ENCODE results near the gene CLTA. TPM values are rescaled to one million over a fixed set of nuclear protein-coding genes. Genes with fewer than 3 reads are reported as not detected.
A peak's percentile ranks its signal among the peaks of the same experiment; 100 is the strongest.

Gene CLTA
- total RNA-seq, 1 donor from 2014 or later: 60.4 TPM

DNA sequence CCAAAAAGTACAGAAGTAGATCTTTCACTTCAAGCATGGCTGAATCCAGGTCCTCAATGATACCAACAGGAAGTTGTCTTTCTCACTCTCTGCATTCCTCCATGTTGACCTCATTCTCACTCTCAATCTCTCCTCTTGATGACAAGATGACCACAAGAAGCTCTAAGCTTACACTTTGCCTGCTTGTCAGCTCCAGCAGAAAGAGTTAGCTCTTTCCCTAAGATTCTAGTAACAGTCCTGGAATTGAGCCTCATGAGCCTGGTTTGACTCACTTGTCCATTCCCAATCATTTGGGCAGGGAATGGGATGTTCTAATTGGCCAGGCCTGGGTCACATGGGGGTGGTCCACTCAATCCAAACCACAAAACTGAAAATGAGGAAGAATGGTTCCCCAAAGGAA lies 3.3 kb upstream of the CLTA start:
- Histone ChIP-seq H3K36me3 (no peaks in the 10 kb centered on the region), H3K27me3 (ENCODE audit: low read depth) (no peaks in the 10 kb centered on the region), H3K27ac (replicated peaks) (no peak overlapping the region), H3K9me3 (replicated peaks) (no peaks in the 10 kb centered on the region), H3K4me1 (peaks cover 25% of the 10 kb centered on the region), H3K4me3 (no peak overlapping the region)
- intact Hi-C loops (cut with micrococcal nuclease): no loop called here
- TF ChIP-seq, protein P1, sequence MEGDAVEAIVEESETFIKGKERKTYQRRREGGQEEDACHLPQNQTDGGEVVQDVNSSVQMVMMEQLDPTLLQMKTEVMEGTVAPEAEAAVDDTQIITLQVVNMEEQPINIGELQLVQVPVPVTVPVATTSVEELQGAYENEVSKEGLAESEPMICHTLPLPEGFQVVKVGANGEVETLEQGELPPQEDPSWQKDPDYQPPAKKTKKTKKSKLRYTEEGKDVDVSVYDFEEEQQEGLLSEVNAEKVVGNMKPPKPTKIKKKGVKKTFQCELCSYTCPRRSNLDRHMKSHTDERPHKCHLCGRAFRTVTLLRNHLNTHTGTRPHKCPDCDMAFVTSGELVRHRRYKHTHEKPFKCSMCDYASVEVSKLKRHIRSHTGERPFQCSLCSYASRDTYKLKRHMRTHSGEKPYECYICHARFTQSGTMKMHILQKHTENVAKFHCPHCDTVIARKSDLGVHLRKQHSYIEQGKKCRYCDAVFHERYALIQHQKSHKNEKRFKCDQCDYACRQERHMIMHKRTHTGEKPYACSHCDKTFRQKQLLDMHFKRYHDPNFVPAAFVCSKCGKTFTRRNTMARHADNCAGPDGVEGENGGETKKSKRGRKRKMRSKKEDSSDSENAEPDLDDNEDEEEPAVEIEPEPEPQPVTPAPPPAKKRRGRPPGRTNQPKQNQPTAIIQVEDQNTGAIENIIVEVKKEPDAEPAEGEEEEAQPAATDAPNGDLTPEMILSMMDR (IDR thresholded peaks at IDR 0.05; ENCODE audit: borderline replicate concordance): no peak
- no peak for DNase-seq

DNA sequence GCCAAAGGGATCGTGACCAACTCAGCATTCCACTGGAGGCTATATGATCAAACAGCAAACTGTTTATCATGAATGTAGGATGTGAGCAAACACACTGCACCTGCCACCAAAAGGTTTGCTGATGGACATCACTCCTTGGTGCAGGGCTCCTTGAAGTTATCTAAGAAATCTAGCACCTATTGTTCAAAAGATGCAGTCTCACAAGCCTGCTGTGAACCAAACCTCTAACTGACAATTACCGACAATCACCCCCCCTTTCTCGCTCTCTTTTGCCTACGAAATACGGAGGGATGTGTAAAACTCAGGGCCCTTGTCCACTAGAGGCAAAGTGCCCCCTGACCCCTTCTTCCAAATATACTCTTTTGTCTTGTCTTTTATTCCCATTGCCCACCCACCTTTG lies 2.5 kb upstream of the CLTA start:
- H3K4me1 ChIP-seq: peaks cover 33% of the 10 kb centered on the region
- H3K36me3 ChIP-seq: no peaks in the 10 kb centered on the region
- no peaks in the 10 kb centered on the region for H3K27me3 ChIP-seq (ENCODE audit: low read depth)
- TF ChIP-seq, protein P1 (IDR thresholded peaks at IDR 0.05; ENCODE audit: borderline replicate concordance): no peak
- intact Hi-C loops (cut with micrococcal nuclease): no loop called here
- no peak for DNase-seq
- H3K9me3 ChIP-seq (replicated peaks): no peaks in the 10 kb centered on the region
- no peak overlapping the region for H3K4me3 ChIP-seq
- H3K27ac ChIP-seq (replicated peaks): no peak overlapping the region

DNA sequence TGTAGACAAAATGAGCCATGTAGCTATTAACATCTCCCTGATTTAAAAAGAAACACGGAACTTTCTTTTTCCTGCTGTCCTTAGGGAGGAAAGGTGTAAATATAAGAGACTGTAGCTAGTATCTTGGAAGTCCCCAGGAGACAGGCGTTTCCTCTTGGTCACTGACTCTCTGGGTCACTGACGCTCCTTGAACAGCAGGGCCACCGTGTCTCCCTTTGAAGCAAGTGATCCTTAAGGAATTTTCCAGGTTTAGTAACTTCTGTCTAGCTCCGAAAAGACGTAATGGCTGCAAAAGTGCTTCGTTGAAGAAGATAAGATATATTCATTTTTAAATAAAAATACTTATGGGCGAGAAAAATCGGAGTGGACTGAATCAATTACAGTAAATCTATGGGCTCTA lies 745 bp upstream of the CLTA start:
- TF ChIP-seq, protein P1 (IDR thresholded peaks at IDR 0.05; ENCODE audit: borderline replicate concordance): no peak
- intact Hi-C loops (cut with micrococcal nuclease): no loop called here
- DNase-seq: no peak
- no peaks in the 10 kb centered on the region for H3K9me3 ChIP-seq (replicated peaks)
- peak overlapping the region; percentile 89 for H3K27ac ChIP-seq (replicated peaks)
- no peaks in the 10 kb centered on the region for H3K27me3 ChIP-seq (ENCODE audit: low read depth)
- peaks cover 50% of the 10 kb centered on the region for H3K4me1 ChIP-seq
- no peaks in the 10 kb centered on the region for H3K36me3 ChIP-seq
- H3K4me3 ChIP-seq: peak overlapping the region; percentile 80

DNA sequence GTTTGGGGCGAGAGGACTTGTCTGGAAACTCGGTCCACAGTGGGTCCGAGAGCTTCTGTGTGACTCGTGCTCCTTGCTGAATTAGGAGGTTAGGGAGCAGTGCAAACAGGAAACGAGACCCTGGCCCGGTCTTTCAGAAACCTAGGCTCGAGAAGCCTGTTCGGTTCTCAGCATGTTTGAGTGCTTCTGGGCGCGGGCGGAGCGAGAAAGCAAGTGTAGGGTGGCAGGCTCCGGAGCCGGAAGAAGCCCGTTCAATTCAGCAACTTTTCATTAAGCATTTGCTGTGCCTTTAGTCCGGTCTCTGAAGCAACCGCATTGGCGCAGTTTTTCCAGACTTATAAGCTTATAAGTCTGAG lies 547 bp downstream of the CLTA start:
- Histone ChIP-seq H3K4me3 (peak overlapping the region; percentile 80), H3K27ac (replicated peaks) (peak overlapping the region; percentile 89), H3K36me3 (peaks cover 7% of the 10 kb centered on the region), H3K9me3 (replicated peaks) (no peaks in the 10 kb centered on the region), H3K4me1 (peaks cover 50% of the 10 kb centered on the region), H3K27me3 (ENCODE audit: low read depth) (no peaks in the 10 kb centered on the region)
- TF ChIP-seq, protein P1 (IDR thresholded peaks at IDR 0.05; ENCODE audit: borderline replicate concordance): no peak
- peak; percentile 41 for DNase-seq
- intact Hi-C loops (cut with micrococcal nuclease): no loop called here

DNA sequence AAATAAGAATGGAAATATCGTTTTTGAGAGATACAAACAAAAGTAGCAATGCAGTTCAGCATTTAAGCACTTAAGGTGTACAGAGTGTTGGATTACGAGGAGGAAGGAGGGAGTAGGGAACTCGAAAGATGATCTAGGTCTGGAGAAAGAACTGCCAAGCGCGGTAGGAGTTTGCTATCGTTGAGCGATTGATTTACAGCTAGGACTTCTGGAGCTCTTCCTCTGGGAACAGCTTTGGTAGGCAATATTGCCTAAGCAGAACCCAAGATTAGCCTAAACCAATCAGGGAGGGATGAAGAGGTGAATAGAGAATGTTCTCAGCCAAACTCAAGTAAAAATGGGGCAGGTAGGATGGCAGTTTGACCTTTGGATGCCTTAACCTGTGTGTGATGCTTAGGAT lies 965 bp downstream of the CLTA start:
- peak overlapping the region; percentile 89 for H3K27ac ChIP-seq (replicated peaks)
- no peaks in the 10 kb centered on the region for H3K9me3 ChIP-seq (replicated peaks)
- H3K4me1 ChIP-seq: peaks cover 50% of the 10 kb centered on the region
- no peaks in the 10 kb centered on the region for H3K27me3 ChIP-seq (ENCODE audit: low read depth)
- peak overlapping the region; percentile 80 for H3K4me3 ChIP-seq
- peaks cover 7% of the 10 kb centered on the region for H3K36me3 ChIP-seq
- TF ChIP-seq, protein P1 (IDR thresholded peaks at IDR 0.05; ENCODE audit: borderline replicate concordance): no peak
- DNase-seq: no peak
- intact Hi-C loops (cut with micrococcal nuclease): no loop called here

DNA sequence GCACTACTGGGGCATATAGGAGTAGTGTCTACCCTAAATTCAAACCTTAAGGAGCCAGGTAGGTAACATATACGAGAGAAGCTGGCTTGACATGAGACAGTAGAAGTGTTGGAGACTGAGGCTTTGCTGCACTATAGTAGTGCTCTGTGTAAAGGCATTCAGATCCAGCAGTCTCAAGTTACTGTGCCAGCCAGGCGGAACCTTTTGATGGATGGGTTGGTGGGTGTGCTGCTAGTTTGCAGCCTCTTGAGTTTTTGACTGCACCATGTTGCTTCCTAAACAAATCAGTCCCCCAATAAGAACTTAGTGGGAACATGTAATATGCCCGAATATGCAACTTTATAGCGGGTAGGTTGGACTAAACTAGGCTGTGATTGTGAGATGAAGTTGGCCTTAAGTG lies 1.5 kb downstream of the CLTA start:
- H3K4me3 ChIP-seq: peak overlapping the region; percentile 80
- no peaks in the 10 kb centered on the region for H3K9me3 ChIP-seq (replicated peaks)
- intact Hi-C loops (cut with micrococcal nuclease): no loop called here
- H3K4me1 ChIP-seq: peaks cover 50% of the 10 kb centered on the region
- DNase-seq: no peak
- TF ChIP-seq, protein P1 (IDR thresholded peaks at IDR 0.05; ENCODE audit: borderline replicate concordance): no peak
- no peaks in the 10 kb centered on the region for H3K27me3 ChIP-seq (ENCODE audit: low read depth)
- peaks cover 7% of the 10 kb centered on the region for H3K36me3 ChIP-seq
- H3K27ac ChIP-seq (replicated peaks): no peak overlapping the region

Data from left ventricle myocardium inferior (tissue), 1 donor.